Activated naive CD4-positive, alpha-beta T cell treated with anti-CD3 and anti-CD28 coated beads for 36 hours (primary cell): ENCODE measurements around the gene KRT73. TPM values are rescaled to one million over a fixed set of nuclear protein-coding genes. Genes with fewer than 3 reads are reported as not detected.
A peak's percentile ranks its signal among the peaks of the same experiment; 100 is the strongest.

Source experiments
- CTCF ChIA-PET: fragments of 350-600 bp; sonication (Branson Sonifier 250); formaldehyde crosslinking; loops from one replicate; lab custom pipeline; 2021; ENCODE audit warnings: antibody characterized with exemption; lab: Charles Lee
- DNase-seq: peaks from one replicate; pipeline ENCODE4 v3.0.0-alpha.2; 2020
- H3K27ac Mint-ChIP-seq: one replicate; pipeline ENCODE4 v1.8.0; 2021; ENCODE audit warnings: mild to moderate bottlenecking, mixed read lengths
- H3K27me3 Mint-ChIP-seq: one replicate; pipeline ENCODE4 v1.8.0; 2021; ENCODE audit warnings: low read depth, mixed read lengths
- H3K36me3 Mint-ChIP-seq: one replicate; pipeline ENCODE4 v1.8.0; 2021; ENCODE audit warnings: low read depth, mixed read lengths
- H3K4me1 Mint-ChIP-seq: one replicate; pipeline ENCODE4 v1.8.0; 2021; ENCODE audit warnings: low read depth, mixed read lengths
- H3K4me3 Mint-ChIP-seq: one replicate; pipeline ENCODE4 v1.8.0; 2021; ENCODE audit warnings: mild to moderate bottlenecking, moderate library complexity, mixed read lengths
- H3K9me3 Mint-ChIP-seq: one replicate; pipeline ENCODE4 v1.8.0; 2021; ENCODE audit warnings: mixed read lengths
- intact Hi-C: fragments of 100-400 bp; cut with micrococcal nuclease; formaldehyde crosslinking; loops from one replicate; pipeline ENCODE4 v1.15.1; 2023
- total RNA-seq, 2 experiments: library from RNA; stranded (reverse); gene quantifications; one replicate each; pipeline ENCODE4 v1.2.3, GENCODE V29; 2021

KRT73 gene
- total RNA-seq, 2 experiments from 2014 or later: 1.4 to 2.1 TPM

DNA sequence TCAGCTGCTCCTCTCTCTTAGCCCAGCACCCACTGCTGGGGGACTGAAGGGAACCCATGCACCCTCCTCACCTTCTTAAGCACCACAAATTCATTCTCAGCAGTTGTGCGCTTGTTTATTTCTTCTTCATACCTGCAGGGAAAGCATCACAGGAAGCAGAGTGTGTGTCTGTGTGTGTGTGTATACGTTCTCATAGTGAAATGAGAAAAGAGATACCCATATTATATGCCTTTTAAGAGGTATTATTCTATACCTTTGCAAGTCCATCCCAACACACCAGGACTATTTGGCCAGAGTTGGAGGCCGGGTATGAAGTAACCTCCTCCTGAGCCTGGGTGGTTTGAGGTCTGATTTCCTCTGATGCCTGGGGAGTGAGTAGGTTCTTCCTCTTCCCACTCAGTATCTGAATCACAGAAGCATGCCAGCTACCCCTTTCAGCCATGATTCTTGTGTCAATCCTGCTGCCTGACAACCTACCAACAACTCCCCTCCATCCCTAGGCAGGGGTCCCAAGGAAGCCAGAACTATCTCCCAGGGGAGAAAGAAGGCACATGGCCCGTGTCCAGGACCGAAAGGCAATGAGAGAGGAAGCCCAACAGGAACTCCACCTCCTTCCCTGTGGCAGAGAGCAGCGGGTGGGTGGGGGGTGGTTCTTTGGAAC, 3.0 kb downstream of the KRT73 start:
- Mint-ChIP-seq H3K27ac (peak overlapping the region; percentile 85), H3K27me3 (no peaks in the 10 kb centered on the region), H3K9me3 (no peaks in the 10 kb centered on the region), H3K4me3 (peak overlapping the region; percentile 4), H3K4me1 (peaks cover 79% of the 10 kb centered on the region), H3K36me3 (no peaks in the 10 kb centered on the region)
- intact Hi-C loops: no loop called here
- DNase-seq: peak; percentile 52
- CTCF ChIA-PET: interaction anchor here (1.0 kb wide), 1 partner anchor 366 kb away, joined by 3 read pairs; no protein-coding TSS in a partner anchor

DNA sequence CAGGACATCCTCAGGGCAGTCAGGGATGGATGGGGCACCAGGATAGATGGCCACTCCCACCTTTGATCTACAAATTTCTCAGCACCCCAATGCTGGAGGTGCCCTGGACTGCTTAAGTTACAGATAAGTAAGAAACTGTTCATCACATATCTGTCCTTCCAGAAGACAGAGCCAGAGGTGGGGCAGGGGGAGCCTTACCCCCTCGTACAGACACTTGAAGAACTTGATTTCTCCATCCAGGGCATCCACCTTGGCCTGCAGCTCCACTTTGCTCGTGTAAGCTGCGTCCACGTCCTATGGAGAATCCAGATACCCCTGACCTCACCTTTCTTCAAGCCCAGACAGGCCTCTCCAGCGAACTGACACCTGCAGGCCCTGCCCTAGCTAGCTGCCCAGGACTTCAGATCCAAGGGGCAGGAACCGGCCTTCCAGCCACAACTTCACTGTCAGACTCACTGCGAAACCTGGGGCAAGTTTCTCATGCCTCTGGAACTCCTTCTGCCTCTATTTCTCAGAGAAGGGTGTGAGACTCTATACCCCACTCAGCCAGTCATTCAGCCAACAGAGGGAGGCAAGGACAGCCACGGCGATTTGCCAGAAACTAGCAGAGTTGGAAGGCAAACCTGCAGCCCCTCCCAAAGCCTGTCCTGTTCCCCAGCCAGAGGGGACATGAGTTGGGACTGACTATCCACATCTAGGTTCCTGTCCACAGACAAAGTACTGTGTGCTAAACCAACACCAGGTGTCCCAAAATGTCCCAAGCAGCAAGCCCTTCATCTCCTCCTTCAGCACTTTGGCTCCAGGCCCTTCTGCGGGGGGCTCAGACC, 3.8 kb downstream of the KRT73 start:
- peak overlapping the region; percentile 85 for H3K27ac Mint-ChIP-seq
- peaks cover 84% of the 10 kb centered on the region for H3K4me1 Mint-ChIP-seq
- intact Hi-C loops: no loop called here
- no peaks in the 10 kb centered on the region for H3K9me3 Mint-ChIP-seq
- H3K4me3 Mint-ChIP-seq: no peak overlapping the region
- CTCF ChIA-PET: no interaction called here
- H3K36me3 Mint-ChIP-seq: no peaks in the 10 kb centered on the region
- H3K27me3 Mint-ChIP-seq: no peaks in the 10 kb centered on the region
- peak; percentile 9 for DNase-seq

DNA sequence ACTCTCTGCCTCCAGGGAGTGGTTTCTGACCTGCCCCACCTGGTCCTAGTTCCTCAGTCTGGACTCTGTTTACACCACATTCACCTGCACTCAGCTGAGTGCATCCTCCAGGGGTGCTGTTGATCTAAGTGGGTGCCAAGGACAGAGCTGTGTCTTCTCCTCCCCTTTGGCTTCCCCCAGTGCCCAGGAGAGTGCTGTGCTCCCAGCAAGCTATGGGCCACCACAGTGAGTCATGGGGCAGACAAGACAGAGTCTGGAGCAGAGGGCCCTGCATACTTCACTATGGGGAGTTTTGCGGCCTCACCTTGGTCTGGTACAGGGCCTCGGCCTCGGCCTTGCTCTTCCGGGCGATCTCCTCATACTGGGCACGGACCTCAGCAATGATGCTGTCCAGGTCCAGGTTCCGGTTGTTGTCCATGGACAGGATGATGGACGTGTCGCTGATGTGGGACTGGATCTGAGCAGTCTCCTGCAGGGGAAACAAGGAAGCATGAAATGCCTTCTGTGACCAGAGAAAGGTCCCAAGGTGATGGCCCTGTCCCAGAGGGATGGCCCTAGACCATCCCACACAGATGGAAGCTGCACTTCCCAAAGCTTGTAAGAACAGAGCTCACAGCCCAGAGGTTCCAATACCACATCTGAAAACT, 4.9 kb downstream of the KRT73 start:
- CTCF ChIA-PET: no interaction called here
- intact Hi-C loops: no loop called here
- H3K27me3 Mint-ChIP-seq: no peaks in the 10 kb centered on the region
- H3K9me3 Mint-ChIP-seq: no peaks in the 10 kb centered on the region
- H3K4me3 Mint-ChIP-seq: no peak overlapping the region
- DNase-seq: peak; percentile 57
- no peaks in the 10 kb centered on the region for H3K36me3 Mint-ChIP-seq
- peaks cover 89% of the 10 kb centered on the region for H3K4me1 Mint-ChIP-seq
- H3K27ac Mint-ChIP-seq: no peak overlapping the region

DNA sequence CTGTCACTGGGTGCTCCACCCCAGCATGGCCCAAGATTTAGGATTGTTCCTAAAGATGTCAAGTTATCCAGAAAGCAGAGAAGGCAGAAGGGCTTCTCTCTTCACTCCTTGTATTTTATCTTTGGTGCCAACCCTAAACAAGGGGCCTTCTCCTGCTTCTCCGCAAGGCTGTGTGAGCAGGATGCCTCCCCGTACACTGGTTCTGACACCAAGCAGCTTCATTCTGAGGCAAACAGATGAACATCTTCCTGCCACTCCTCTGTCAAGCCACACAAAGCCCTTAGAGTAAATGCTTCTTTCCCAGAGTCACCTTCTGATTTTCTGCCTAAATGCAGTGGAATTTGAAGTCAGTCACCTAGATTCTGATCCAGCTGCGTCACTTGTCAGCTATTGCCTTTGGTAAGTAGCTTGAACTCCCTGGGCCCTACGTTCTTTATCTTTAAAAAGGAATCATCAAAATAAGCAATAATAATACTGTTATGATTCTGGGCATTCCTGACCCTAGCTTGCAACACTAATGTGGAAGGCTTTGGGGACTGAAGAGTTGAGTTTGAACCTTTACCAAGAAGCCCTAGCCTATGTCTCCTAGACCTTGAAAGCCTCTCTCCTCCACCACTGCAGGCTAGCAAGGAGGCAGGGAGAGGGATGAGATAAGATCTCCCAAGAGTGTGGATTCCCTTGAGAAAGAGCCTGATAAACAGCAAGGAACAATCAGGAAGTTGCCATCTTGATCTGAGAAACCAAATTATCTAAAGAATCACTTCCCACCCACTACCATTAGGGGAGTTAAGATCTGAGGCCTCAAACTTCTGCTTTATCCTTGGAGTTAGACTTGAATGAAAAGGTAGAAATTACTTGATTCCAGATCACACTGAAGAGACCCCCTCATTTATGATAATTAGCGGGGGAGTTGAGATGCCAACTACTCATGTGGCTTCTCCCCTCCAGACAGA, 5.7 kb downstream of the KRT73 start:
- Mint-ChIP-seq H3K4me1 (peaks cover 96% of the 10 kb centered on the region), H3K9me3 (no peaks in the 10 kb centered on the region), H3K27ac (peak overlapping the region; percentile 6), H3K4me3 (no peak overlapping the region), H3K36me3 (no peaks in the 10 kb centered on the region), H3K27me3 (no peaks in the 10 kb centered on the region)
- CTCF ChIA-PET: interaction anchor here (1.2 to 1.3 kb wide), 2 partner anchors 29 to 258 kb away, joined by 4 to 5 read pairs; no protein-coding TSS in a partner anchor
- peak; percentile 26 for DNase-seq
- intact Hi-C loops: no loop called here

DNA sequence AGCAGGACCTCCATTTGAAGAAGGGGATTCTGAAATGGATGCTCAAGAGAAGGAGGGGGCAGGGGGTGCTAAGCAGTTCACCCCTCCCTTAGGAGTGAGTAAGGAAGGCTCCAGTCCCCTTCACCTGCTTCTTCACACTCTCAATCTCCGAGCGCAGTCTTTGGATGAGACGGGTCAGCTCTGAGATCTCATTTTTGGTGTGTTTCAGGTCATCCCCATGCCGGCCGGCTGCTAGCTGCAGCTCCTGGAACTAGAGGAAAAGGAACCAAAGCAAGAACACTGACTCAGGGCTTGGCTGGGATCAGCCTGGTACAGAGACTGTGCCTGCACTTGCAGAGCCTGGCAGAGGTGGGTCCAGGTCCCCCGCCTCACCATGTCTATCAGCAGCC, 7.3 kb downstream of the KRT73 start:
- intact Hi-C loops: loop anchor here (2.0 kb wide), 1 partner anchor 80 kb away; no protein-coding TSS in a partner anchor

GRCh38 chr12:52608826-52609630, 9.3 kb downstream of the KRT73 start:
- peaks cover 93% of the 10 kb centered on the region for H3K4me1 Mint-ChIP-seq

More for the DNA sequence above, 7.3 kb downstream of the KRT73 start:
- DNase-seq: peak; percentile 2
- Mint-ChIP-seq H3K9me3 (no peaks in the 10 kb centered on the region), H3K36me3 (peaks cover 1% of the 10 kb centered on the region), H3K4me1 (peaks cover 95% of the 10 kb centered on the region), H3K4me3 (peak overlapping the region; percentile 53), H3K27ac (peak overlapping the region; percentile 48), H3K27me3 (no peaks in the 10 kb centered on the region)
- CTCF ChIA-PET: interaction anchor here (1.0 to 1.7 kb wide), 8 partner anchors 8 to 262 kb away, joined by 3 to 8 read pairs (median 4); no protein-coding TSS in a partner anchor

DNA sequence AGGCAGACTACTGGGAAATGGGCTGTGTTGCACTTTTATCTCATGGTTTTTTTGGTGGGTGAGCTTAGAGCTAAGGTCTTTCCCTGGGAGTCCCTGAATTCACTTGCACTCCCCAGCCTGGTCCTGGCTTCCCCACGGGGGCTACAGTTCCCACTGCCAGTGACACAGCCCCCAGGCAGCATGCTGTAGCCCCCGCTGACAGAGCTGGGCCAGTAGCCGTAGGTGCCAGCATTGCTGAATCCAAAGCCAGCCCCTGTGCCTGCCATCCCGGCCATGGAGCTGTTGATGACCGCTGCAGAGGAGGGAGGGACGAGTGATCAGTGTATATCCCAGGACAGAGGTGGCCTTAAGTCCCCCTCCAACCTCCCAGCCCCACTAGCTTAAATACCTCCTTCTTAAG, 10.2 kb downstream of the KRT73 start:
- intact Hi-C loops: no loop called here
- Mint-ChIP-seq H3K27me3 (no peaks in the 10 kb centered on the region), H3K4me1 (peaks cover 93% of the 10 kb centered on the region), H3K27ac (no peak overlapping the region), H3K4me3 (no peak overlapping the region), H3K36me3 (peaks cover 1% of the 10 kb centered on the region), H3K9me3 (no peaks in the 10 kb centered on the region)
- CTCF ChIA-PET: interaction anchor here (0.9 to 2.8 kb wide), 4 partner anchors 18 to 272 kb away, joined by 3 to 10 read pairs (median 3); no protein-coding TSS in a partner anchor
- peak; percentile 3 for DNase-seq

More at GRCh38 chr12:52608826-52609630, 9.3 kb downstream of the KRT73 start:
- no peaks in the 10 kb centered on the region for H3K27me3 Mint-ChIP-seq
- CTCF ChIA-PET: interaction anchor here (0.9 to 2.8 kb wide), 4 partner anchors 17 to 271 kb away, joined by 3 to 10 read pairs (median 3); no protein-coding TSS in a partner anchor
- no peak overlapping the region for H3K4me3 Mint-ChIP-seq
- intact Hi-C loops: no loop called here
- H3K9me3 Mint-ChIP-seq: no peaks in the 10 kb centered on the region
- H3K27ac Mint-ChIP-seq: no peak overlapping the region
- DNase-seq: peak; percentile 25
- H3K36me3 Mint-ChIP-seq: peaks cover 1% of the 10 kb centered on the region

- Mint-ChIP-seq H3K27ac (no peak overlapping the region), H3K4me3 (no peak overlapping the region)
- CTCF ChIA-PET: no interaction called here
These were observed 11.0 kb downstream of the KRT73 start for GRCh38 chr12:52607314-52607713.

GRCh38 chr12:52606581-52607218, 11.7 kb downstream of the KRT73 start:
- Mint-ChIP-seq H3K4me3 (no peak overlapping the region), H3K9me3 (no peaks in the 10 kb centered on the region), H3K36me3 (peaks cover 1% of the 10 kb centered on the region), H3K4me1 (peaks cover 92% of the 10 kb centered on the region), H3K27me3 (no peaks in the 10 kb centered on the region), H3K27ac (no peak overlapping the region)
- DNase-seq: peak; percentile 16
- intact Hi-C loops: no loop called here
- CTCF ChIA-PET: interaction anchor here (0.9 to 1.4 kb wide), 3 partner anchors 11 to 225 kb away, joined by 3 to 6 read pairs (median 4); partner anchors contain the start of gene KRT73

More at GRCh38 chr12:52607314-52607713, 11.0 kb downstream of the KRT73 start:
- intact Hi-C loops: no loop called here
- Mint-ChIP-seq H3K36me3 (peaks cover 1% of the 10 kb centered on the region), H3K9me3 (no peaks in the 10 kb centered on the region), H3K4me1 (peaks cover 93% of the 10 kb centered on the region), H3K27me3 (no peaks in the 10 kb centered on the region)
- no peak for DNase-seq

GRCh38 chr12:52606096-52606495, 12.3 kb downstream of the KRT73 start:
- intact Hi-C loops: no loop called here
- H3K4me3 Mint-ChIP-seq: no peak overlapping the region
- peaks cover 1% of the 10 kb centered on the region for H3K36me3 Mint-ChIP-seq
- peaks cover 88% of the 10 kb centered on the region for H3K4me1 Mint-ChIP-seq
- H3K27ac Mint-ChIP-seq: no peak overlapping the region
- no peaks in the 10 kb centered on the region for H3K27me3 Mint-ChIP-seq
- CTCF ChIA-PET: interaction anchor here (0.9 to 1.6 kb wide), 4 partner anchors 12 to 226 kb away, joined by 3 to 6 read pairs (median 4); partner anchors contain the start of gene KRT73
- no peaks in the 10 kb centered on the region for H3K9me3 Mint-ChIP-seq
- no peak for DNase-seq
